Measurements from ENCODE around the gene CNBD2. TPM values are rescaled to one million over a fixed set of nuclear protein-coding genes. Genes with fewer than 3 reads are reported as not detected.
"Not testable (repeated sequence)": the region's sequence is repeated elsewhere in the genome, so short reads cannot be mapped to it uniquely, and the experiment has no call there.

Gene CNBD2
- polyA plus RNA-seq, 3 donors = 0.65 to 1.0 (median 0.83) TPM

GRCh38 chr20:35963878-35964277 lies 4.5 kb upstream of the CNBD2 start:
- no peak for DNase-seq

- DNase-seq = no peak
Measured at GRCh38 chr20:35968930-35969329, 540 bp downstream of the CNBD2 start.

GRCh38 chr20:35971981-35972380 lies 3.6 kb downstream of the CNBD2 start:
- DNase-seq = no peak

- DNase-seq = no peak
Measured at GRCh38 chr20:35972462-35972861, 4.1 kb downstream of the CNBD2 start.

- no peak for DNase-seq
Measured at GRCh38 chr20:35974256-35974655, 5.9 kb downstream of the CNBD2 start.

GRCh38 chr20:35975576-35976373 lies 7.4 kb downstream of the CNBD2 start:
- DNase-seq = no peak

- no peak for DNase-seq
Measured at GRCh38 chr20:35978041-35978513, 9.7 kb downstream of the CNBD2 start.

GRCh38 chr20:35979544-35979943 lies 11.2 kb downstream of the CNBD2 start:
- no peak for DNase-seq

- no peak for DNase-seq
Measured at GRCh38 chr20:35981969-35982368, 13.6 kb downstream of the CNBD2 start.

GRCh38 chr20:35984382-35984781 lies 16.0 kb downstream of the CNBD2 start:
- DNase-seq = no peak

- DNase-seq = no peak
Measured at GRCh38 chr20:35985806-35986205, 17.4 kb downstream of the CNBD2 start.

- no peak for DNase-seq
Measured at GRCh38 chr20:35988910-35989463, 20.6 kb downstream of the CNBD2 start.

- peak; percentile 16 for DNase-seq
Measured at GRCh38 chr20:35991142-35991771, 22.9 kb downstream of the CNBD2 start.

- DNase-seq = peak; percentile 64
Measured at GRCh38 chr20:35992713-35993335, 24.4 kb downstream of the CNBD2 start.

- peak; percentile 85 for DNase-seq
Measured at GRCh38 chr20:35994994-35995453, 26.6 kb downstream of the CNBD2 start.

- not testable (repeated sequence) for DNase-seq
Measured at GRCh38 chr20:35996492-35996891, 28.1 kb downstream of the CNBD2 start.

- not testable (repeated sequence) for DNase-seq
Measured at GRCh38 chr20:36001331-36001730, 32.9 kb downstream of the CNBD2 start.

- DNase-seq = no peak
Measured at GRCh38 chr20:36002855-36003254, 34.5 kb downstream of the CNBD2 start.

GRCh38 chr20:36004045-36004444 lies 35.7 kb downstream of the CNBD2 start:
- DNase-seq = no peak

- DNase-seq = no peak
Measured at GRCh38 chr20:36008461-36009035, 40.2 kb downstream of the CNBD2 start.

- no peak for DNase-seq
Measured at GRCh38 chr20:36010076-36010475, 41.7 kb downstream of the CNBD2 start.

GRCh38 chr20:36010825-36011224 lies 42.4 kb downstream of the CNBD2 start:
- no peak for DNase-seq

Measured in renal pelvis (tissue), 4 donors.